ENCODE results near the gene SYCE1. TPM values are rescaled to one million over a fixed set of nuclear protein-coding genes. Genes with fewer than 3 reads are reported as not detected.
"Not testable (repeated sequence)": the region's sequence is repeated elsewhere in the genome, so short reads cannot be mapped to it uniquely, and the experiment has no call there.

Gene SYCE1
- total RNA-seq, 4 donors from 2014 or later, result 0.60 to 10.2 TPM; not detected in 2

DNA sequence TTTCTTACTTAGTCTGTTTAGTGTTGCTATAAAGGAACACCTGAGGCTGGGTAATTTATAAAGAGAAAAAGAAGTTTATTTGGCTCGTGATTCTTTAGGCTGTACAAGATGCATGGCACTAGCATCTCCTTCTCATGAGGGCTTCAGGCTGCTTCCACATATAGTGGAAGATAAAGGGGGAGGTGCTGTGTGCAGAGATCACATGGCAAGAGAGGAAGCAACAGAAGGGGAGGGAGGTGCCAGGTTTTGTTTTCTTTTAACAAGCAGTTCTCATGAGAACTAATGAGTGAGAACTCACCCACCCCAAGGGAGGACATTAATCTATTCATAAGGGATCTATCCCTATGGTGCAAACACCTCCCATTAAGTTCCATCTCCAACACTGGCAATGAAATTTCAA is 20.9 kb downstream of the SYCE1 start:
- ATAC-seq (ENCODE audit: low FRiP score) (no peak), DNase-seq (ENCODE audit: low spot score) (no peak)
- TF ChIP-seq, protein P1, sequence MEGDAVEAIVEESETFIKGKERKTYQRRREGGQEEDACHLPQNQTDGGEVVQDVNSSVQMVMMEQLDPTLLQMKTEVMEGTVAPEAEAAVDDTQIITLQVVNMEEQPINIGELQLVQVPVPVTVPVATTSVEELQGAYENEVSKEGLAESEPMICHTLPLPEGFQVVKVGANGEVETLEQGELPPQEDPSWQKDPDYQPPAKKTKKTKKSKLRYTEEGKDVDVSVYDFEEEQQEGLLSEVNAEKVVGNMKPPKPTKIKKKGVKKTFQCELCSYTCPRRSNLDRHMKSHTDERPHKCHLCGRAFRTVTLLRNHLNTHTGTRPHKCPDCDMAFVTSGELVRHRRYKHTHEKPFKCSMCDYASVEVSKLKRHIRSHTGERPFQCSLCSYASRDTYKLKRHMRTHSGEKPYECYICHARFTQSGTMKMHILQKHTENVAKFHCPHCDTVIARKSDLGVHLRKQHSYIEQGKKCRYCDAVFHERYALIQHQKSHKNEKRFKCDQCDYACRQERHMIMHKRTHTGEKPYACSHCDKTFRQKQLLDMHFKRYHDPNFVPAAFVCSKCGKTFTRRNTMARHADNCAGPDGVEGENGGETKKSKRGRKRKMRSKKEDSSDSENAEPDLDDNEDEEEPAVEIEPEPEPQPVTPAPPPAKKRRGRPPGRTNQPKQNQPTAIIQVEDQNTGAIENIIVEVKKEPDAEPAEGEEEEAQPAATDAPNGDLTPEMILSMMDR (IDR thresholded peaks at IDR 0.05), result no peak

DNA sequence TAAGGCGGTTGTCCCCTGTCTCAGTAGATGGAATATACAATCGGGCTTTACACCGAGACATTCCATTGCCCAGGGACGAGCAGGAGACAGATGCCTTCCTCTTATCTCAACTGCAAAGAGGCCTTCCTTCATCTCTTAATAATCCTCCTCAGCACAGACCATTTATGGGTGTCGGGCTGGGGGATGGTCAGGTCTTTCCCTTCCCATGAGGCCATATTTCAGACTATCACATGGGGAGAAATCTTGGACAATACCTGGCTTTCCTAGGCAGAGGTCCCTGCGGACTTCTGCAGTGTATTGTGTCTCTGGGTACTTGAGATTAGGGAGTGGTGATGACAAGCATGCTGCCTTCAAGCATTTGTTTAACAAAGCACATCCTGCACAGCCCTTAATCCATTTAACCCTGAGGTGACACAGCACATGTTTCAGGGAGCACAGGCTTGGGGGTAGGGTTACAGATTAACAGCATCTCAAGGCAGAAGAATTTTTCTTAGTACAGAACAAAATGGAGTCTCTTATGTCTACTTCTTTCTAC is 23.9 kb downstream of the SYCE1 start:
- DNase-seq (ENCODE audit: low spot score); ATAC-seq (ENCODE audit: low FRiP score): not testable (repeated sequence)

DNA sequence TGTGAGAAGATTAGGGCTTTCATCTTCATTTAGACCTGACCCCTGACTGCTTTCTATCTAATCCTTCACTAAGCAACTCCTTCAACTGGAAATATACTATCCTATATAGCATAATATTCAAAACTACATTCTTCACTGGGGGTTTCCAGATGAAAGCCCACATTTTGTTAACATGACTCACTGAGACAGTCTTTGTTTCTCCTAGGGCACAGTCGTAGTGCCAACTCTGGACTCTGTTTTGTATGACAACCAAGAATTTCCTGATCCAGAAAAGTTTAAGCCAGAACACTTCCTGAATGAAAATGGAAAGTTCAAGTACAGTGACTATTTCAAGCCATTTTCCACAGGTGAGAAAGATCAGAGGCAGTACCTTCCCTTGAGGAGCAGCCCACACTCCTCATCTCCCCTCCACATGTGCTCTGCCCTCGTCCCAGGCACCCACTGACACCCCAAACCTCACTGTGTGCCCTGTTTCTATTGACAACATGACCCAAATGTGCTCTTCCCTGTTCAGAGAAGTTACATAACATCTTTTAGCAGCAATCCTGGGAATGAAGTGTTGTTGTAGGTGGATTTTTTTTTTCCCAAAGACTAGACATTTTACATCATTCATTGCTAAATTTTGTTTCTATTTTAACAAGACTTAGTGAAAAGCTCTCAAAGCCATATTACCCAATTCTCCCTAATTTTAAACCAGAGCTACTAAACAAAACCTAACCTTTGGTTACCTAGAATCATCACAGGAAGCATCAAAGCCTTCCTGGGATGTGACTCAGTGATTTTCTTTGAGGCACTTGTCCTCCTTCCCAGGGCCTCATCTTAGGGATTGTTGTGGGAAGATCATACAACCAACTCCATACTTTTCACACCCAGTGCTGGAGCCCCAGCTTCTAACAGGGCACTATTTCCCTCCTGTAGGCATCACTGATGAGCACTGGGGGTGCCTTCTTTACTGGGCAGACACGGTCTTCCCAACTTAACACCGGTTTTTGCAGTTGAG is 27.5 kb downstream of the SYCE1 start:
- TF ChIP-seq, protein P1 (IDR thresholded peaks at IDR 0.05), result no peak
- no peak for DNase-seq (ENCODE audit: low spot score)

DNA sequence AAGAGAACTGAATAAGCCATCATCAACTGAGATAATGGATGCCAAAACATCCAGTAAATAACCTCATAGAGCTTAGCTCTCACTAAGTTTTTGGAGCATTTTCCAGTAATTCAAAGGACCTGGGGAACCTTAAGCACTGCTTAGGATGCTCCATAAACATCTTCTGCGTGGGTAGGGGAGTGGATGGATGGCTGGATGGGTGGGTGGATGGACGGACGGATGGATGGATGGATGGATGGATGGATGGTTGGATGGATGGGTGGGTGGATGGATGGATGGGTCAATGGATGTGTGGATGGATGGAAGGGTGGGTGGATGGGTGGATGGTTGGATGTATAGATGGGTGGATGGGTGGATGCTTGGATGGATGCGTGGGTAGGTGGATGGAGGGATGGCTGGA is 29.2 kb downstream of the SYCE1 start:
- DNase-seq (ENCODE audit: low spot score) (no peak), ATAC-seq (ENCODE audit: low FRiP score) (no peak)
- TF ChIP-seq, protein P1 (IDR thresholded peaks at IDR 0.05), result no peak

More for the DNA sequence above, 27.5 kb downstream of the SYCE1 start:
- no peak for ATAC-seq (ENCODE audit: low FRiP score)

DNA sequence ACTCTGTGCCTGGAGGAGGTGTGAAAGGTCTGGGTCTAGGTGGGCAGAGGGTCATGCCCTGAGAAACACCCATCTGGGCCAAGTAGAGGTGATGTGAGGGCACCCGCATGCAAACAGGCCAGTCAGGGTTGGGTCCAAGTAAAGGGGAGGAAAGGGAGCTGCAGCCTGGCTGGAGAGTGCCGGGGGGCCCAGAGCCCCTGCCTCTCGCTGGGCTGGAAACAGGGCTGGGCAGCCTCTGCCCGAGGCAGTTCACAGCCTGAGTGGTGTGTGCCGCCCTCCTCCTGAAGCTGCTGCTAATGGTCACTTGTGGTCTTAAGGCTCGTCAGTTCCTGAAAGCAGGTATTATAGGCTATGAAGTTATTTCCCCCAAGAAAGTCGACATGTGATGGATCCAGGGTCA is 31.0 kb downstream of the SYCE1 start:
- ATAC-seq (ENCODE audit: low FRiP score) (no peak), DNase-seq (ENCODE audit: low spot score) (no peak)
- TF ChIP-seq, protein P1 (IDR thresholded peaks at IDR 0.05), result no peak

DNA sequence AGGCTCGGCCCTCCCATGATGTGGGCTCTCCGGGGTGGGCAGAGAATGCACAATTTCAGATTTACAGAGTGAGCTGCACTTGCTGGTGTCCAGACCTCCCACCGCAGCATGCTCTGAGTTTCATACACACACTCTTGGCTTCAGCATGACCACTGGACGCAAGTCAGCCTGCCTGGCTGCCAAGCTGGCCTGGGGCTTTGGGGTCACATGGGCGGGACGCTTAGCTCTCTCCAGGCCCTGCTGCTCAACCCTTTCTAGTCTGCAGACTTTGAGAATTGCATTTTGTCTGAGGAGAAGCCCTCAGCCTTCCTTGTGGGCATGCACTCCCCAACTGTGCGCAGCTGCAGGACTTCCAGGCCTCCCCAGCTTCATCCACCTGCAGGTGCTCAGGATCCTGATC is 32.5 kb downstream of the SYCE1 start:
- DNase-seq (ENCODE audit: low spot score) (no peak), ATAC-seq (ENCODE audit: low FRiP score) (no peak)
- TF ChIP-seq, protein P1 (IDR thresholded peaks at IDR 0.05), result no peak

DNA sequence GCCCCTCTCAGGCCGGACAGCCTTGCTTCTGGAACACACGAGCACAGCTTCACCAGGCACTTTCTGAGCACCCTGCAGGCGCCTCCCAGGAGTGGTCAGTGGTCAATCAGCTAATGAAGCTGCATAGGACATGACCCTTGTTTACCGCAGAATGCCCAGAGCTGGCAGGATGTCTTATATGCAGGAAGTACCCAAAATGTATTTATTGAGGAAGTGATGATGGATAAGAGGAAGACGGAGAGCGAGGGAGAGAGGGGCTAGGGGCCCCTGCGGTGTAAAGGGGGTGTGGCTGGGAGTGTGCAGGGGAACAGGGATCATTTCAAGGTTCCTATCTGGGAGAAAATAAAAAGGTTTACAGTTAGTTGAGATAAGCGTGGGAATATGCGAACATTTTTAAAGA is 34.9 kb downstream of the SYCE1 start:
- DNase-seq (ENCODE audit: low spot score) (no peak), ATAC-seq (ENCODE audit: low FRiP score) (no peak)
- TF ChIP-seq, protein P1 (IDR thresholded peaks at IDR 0.05), result no peak

Measured in omental fat pad (tissue), 4 donors.